Measurements from ENCODE around the gene TRNT1.

TRNT1 gene

DNA sequence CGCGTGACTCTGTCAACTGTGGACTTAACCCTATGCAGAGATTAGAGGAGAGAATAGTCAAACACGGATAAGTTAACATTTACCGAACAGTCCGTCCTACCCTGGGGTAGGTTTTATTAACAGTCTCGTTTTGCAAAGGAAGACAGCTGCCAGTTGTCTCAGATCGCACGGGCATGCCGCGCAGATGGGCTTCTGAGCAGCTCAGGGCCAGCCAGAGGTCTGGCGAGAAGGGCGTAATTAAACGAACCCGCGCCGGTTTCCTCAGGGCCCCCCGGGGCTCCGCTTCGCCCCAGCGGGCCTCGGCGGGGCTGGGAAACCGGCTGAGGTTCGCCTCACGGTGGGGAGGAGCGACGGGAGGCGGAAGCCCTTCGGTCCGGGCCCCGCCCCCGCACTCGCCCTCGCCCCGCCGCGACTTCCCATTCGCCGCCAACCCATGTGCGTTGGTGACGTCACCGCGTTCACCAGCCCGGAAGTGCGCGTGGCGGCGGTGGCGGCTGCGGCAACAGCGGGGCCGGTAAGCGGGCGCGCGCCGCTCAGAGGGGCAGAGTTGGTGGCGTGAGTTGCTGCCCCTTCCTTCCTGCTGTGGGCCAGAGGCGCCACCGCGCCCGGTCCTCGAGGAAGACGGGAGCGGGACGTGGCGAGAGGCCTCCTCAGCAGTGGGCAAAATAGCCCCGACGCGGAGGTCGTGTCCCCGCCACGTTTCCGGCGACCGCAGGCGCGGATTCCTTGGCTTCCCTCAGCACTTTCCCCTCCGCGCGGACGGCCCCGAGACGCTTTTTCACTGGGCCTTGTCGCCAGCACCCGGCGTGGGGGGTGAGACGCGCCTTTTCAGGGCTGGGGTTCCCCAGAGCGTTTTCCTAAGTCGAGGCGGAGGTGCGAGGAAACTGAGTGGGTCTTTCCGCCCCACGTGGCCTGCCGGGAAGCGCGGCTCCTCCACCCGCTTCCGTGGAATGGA is at the start of gene TRNT1:
Gene TRNT1, plus strand, starts transcription at position 464 of the 955 bp plus-strand sequence. CDS start 2,101 bp downstream, outside the sequence.
- peak; percentile 83 for DNase-seq

DNA sequence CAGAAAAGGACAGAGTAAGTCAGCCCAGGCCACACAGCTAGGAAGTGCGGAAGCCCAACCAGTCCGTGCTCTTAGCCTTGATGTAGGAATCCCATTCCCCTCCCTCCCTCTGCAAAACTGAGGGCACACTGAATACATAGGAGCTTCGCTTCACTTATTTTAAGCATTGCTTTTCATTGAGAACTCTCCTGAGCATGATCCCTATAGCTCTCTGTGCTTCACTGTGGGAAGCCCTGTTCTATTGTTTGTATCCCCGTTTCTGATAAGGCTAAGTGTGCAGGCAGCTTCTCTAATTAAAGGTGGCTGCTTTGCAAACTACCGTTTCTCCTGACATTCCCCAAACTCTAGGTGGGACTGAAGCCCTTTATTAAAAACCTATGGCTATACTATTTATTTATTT is 46.4 kb upstream of the TRNT1 start:
- no peak for DNase-seq

DNA sequence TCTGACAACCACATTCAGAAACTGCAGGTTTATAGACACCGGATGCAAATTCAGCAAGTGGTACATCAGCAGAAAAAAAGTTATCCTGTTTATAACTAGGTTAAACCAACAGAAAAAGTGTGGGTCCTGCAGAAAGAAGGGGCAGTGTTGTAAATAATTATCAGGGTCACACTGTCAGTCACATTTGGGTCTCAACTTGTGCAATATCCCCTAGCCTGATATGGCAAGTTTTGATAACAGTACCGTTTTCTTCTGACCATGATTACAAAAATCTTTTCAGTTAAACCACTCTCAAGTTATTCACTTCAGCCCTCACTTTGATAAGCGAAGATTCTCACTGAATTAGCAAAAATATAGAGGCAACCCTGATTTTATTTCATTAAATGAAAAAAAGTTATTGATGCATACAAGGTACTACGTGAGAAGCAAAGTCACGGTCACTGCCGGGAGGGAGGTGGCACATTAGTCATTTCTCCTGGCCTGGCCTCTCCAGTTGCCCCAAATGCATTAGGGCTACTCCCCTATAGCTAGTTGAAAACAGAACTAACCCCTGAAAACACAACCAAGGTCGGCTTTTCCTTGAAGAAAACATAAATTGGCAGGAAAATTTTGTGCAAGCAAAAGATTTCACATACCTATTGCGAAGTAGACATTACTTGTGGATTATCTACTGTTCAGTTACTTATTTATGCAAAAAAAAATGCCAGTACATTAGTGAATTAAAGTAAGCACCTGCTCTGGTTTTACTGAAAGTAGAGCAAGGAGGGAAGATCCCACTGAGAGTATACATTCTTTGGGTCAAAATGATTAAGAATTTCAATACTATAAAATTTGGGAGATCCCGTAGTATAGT is 45.1 kb upstream of the TRNT1 start:
- DNase-seq = no peak

DNA sequence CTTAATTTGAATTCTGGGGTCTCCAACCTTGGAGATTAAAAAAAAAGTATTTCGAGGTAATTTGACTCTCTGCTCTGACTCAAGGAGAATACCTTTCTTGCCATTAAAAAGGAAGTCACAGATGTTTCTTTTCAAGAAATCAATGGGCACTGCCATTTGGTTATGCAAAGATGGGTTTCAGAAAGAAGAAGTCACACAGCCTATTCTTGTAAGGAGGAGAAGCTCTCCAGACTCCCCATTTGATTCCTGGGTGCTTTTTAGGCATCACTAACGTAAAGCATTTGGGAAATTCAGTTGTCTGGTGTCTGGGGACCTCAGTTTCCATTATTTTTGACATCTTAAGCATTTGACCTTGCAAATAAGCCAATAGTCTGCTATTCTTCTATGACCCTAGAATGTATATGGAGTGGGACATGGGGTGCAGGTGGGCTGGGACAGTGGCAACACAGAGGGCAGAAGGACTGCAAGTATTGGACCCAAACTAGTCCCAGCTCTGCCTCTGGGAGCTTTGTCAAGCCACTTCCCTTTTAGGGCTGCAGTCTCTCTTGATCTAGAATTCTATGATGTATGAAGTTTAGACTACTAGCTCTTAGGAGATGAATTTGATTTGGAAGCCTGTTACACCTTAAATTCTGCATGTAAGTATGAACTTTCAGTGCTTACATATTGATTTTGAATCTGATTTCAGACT is 44.4 kb upstream of the TRNT1 start:
- DNase-seq = no peak

DNA sequence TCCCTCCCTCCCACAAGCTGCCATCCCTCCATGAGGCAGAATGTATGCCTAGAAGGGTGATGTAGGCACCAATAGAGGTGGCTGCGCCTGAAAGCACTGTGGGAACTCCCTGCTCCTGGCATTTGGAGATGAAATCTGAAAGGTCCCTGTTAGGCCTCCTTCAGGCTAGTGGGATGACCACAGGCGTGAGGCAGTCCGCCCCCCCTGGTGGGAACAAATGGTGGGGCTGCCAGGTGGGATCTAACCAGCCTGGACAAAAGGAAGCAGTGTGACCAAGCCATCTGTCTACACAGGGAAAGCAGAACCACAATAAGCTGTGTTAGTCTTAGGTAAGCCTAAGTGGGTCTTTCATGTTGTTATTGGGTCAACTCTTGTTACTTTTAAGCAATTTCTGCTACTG is 41.9 kb upstream of the TRNT1 start:
- no peak for DNase-seq

DNA sequence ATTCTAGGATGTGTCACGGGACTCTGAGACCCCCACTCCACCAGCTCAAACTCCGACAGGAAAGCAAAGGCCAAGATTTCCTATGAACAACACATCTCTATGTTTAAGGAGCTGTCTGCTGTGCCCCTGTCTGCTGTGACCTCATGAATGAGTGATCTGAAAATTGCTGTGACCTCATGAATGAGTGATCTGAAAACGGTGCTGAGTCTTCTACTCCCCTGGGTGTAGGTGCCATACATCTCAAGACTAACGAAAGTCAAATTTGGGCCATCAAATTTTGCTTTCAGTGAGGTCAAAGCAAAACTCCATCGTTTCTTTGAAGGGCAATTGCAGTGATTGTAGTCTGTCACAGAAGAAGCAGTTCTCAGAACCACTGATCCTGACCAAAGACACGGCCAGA is 41.0 kb upstream of the TRNT1 start:
- DNase-seq = no peak

DNA sequence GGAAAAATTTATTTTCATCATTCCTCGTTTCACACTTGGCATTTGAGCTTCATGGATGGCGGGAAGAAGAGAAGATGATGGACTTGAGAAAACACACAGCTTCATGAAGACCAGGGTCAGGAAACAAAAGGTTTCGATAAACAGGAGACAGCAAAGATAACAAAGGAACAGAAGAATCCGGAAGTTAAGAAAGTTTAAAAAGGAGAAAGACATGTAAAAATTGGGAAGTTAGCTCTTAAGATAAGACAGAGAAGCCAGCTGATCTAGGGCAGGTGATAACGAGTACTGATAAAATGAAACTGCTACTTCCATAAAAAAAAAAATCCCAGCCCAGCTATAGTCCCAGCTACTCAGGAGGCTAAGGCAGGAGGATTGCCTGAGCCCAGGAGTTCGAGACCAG is 40.5 kb upstream of the TRNT1 start:
- DNase-seq = no peak

DNA sequence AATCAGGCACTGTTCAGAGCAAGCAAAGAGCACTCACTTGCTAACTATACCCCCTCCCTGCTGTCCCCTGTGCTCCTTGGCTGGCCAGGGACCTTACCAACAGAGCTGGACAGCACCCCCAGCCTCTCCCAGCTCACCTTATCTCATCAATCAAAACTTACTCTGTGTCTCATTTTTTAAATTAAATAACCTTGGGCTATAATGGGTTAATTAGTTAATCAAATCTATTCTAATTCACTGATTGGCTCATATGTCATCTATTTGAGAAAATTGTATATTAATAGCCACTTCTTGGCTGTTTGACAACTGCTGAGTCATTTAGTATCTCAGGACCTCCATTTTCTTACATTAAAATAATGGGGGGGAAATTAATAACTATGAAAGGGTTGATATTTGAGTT is 39.5 kb upstream of the TRNT1 start:
- no peak for DNase-seq

DNA sequence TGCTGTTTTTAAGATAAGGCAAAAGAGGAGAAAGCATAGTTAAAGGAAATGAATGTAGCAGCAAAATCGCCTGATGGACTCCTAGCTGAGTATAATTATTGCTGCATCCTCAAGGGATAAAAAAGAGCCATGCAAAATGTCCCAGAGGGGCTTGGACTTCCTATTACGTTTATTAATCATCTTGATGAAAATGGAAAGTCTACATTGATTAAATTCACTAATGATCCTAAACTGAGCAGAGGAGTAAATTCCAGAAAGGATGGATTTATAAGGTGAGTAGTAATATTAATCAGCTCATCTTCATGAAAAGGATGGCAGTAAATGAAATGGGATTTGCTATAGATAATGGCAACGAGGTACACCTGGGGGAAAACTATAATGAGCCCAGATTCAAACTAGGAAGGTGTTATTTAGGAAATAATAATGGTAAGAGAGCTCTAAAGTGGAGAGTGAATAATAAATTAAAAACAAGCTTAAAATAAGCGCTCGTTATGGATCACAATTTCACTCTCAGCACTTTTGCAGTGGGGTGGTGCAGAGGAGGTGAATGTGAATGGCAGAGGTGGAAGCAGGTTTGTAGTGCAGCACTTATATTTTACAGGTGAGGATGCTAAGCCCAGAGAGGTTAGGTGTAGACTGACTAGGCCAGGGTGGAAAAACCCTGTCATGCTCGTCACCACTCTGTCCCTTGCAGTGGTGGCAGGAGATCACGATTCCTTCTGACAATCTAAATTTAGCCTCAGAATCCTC is 38.8 kb upstream of the TRNT1 start:
- DNase-seq = no peak

DNA sequence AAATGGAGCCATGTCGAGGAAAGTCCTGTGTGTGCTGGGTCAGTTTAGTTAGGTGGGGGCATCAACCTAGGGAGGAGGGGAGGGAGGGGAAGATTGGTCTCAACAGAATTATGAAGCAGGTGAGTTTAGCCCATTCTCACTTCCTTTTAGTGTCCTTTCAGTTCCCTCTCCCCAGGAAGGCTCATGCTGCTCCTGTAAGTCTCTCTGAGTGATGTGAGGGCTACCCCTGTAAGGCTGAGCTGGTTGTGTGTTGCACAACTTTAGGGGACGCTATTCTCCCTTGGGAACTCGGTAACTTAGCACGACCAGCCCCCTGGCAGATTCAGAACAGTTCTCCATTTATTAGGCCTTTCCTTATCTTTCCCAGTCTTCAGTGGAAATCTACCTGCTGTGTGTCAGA is 37.7 kb upstream of the TRNT1 start:
- DNase-seq = no peak

DNA sequence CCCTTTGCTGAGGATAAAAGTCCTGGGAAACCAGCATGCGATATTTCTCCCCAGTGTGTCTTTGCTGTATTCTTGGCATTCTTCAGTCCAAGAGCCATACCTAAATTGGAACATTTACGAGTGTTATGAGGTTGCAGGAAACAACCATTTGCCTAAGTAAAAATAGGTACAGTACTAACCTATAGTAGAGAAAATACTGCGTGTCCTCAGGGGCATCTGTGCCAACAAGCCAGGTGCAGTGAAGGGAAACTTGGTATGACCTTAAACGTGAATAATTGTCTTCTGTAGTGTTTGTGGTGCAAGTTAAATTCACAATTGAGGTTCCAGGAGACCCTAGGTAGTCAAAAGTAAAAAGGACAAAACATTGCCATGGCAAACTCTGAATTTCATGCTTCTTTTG is 28.8 kb upstream of the TRNT1 start:
- DNase-seq = no peak

DNA sequence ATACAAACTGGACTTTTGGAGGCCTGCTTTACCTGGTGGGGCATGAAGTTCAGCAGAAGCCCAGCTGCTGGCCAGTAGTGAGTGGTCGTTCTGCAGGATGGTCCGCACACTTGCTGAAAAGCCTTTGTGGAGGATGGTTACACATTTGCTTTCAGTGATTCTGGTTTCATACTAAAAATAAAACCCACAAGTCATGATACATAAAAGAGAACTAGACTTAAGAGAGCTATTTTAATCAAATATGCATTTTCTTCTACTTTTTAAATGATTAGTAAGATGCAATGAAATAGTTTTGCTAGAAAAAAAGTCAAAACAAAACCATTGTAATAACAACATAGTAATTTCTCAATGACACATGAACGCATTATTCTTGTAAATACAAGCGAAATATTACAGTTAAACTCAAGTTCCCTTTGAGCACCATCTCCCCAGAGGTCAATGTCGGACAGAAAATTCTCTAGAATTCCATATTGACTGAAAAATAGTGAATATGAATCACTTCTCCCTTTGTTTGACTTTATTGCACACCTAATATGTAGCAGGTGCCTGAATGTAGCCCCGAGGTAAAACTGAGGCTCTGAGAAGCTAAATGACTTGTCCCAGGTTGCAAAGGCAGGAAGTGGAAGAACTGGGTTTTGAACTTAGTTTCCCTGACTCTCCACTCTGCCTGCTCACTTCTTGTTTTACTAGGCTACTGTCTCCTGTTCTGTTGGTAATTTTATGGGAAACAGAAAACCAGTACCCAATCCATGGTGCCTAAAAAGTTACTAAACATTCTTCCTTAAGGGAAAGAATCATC is 24.9 kb upstream of the TRNT1 start:
- DNase-seq = no peak

DNA sequence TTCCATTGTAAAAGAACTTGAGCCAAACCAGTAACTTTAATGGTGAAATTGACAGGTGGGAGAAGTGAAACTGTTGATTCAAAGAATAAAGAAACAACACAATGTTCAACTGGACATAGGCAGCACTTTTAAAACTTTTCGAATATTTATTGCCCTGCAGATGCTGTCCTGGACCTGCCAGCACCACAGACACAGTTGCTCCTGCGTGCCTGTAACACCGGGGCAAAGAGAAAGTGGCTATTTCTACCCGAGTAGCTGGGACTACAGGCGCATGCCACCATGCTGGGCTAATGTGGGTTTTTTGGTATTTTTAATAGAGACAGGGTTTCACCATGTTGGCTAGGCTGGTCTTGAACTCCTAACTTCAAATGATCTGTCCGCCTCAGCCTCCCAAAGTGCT is 24.0 kb upstream of the TRNT1 start:
- no peak for DNase-seq

DNA sequence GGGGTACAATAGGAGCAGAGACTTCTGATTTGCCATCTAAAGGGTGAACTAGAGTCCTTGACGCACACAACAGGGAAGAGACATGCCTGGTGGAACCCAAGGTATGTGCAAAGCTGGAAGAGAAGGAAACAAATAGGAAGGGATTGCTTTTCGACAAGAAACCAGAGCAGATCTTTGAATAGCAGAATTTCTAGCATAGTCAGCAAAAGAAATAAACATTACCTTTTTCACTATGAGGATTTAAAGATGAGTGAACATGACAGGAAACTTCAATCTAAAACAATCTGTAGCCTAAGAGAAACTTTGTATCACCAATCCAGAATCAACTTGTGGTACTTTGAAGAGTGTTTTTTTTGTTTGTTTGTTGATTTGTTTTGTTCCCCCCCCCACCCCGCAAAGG is 21.5 kb upstream of the TRNT1 start:
- DNase-seq = no peak

DNA sequence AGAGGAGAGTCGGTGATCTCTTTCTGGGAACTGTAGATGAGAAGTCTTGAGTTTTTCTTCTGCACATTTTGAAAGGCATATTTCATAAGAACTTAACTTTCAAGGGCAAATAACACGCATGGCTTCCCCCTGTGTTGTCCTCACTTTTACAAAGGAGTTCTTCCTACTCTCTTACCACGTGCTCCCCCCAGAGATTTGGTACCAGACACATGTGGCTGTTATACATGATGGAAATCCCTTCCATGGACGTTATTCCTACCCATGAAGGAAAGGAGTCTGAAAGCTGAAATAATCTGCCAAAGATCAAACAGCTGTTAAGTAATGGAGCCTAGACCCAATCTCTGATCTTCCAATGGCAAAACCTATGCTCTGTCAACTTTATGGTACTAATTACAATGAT is 20.9 kb upstream of the TRNT1 start:
- no peak for DNase-seq

DNA sequence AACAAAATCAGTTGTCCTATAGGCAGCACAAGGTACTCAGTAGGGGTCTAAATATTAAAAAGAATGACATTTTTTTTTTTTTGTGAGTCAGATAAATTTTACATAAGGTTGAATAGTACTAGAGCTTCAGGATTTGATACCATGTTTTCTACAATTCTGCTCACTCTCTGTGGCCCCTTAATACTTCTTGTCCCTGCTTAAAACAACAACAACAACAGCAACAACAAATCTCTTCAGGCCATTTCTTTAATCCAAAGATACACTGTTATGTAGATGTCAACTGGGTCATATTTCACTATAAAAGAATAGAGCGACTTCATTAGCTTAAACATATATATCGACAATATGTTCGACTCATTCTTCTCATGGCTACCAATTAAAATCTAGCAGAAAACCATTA is 19.6 kb upstream of the TRNT1 start:
- DNase-seq = no peak

DNA sequence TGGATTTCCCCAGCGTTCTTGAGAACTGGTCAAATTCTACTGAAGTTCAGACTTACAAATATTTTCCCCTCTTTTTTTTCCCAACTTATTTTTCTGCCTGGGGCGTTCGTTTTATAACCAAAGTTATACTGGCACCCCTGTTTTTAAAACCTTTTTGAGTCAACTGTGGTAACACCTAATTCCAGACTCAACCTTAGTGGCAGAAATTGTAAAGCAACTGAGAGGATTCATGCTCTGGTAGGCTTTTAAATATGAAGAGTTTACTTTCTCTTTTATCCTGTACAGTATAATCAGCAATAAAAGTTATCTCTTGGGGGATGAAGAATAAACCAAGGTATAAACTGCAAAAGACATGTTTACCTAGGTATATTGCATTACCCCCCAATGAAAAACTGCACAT is 18.9 kb upstream of the TRNT1 start:
- no peak for DNase-seq

DNA sequence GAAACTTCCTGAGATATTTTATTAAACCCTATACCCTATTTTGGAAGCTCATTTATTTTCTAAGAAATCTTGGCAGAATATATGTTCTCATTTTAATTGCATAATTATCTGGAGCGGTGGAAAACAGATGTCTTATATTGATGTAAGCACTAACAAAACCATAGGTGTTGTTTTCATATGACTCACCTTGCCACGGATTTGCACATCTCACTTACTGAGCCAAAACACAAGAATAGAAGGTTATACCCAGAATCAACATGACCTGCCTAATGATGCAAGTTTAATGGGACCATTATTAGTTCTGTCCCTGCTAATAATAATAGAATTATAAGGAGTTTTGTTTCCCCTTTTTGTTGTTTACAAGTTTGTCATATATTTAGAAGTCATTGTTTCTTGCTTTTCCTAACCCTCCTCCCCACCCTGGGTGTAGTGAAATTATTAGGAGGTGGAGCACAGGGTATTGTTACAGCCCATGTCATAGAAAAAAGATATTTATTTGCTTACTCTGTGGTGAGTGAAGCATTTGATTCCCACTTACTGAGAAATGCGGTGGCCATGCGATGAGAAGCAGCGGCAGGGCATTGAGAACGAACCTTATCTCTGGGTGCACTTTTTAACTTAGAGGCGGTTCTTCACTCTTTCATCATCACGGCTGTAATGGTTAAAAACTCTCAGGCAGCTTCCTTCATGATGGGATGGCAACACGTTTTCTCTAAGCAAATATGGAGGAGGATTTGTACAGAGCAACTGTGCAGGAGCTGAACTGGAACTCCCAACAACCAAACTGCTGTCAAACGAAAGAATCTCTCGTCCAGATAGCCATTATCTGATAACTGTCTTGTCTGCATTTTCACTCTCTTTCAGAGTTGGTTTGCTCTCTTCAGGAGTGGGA is 17.1 kb upstream of the TRNT1 start:
- no peak for DNase-seq

DNA sequence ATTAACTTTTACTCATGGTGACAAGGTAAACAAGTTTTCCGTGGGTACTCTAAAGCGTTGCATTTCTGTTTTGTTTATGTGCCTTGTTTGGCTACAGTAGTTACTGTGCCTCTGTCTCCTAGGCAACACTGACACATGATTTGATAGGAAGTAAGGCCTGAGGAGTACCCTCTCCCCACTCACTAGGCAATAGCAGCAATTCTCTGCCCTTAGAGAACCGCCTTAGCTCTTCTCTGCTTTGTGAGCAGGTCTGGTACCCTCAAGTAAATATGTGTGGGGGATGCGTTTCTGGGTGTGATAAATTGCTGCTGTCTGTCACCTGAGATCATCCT is 16.5 kb upstream of the TRNT1 start, which contains the start of gene IL5RA:
Gene IL5RA, minus strand, starts transcription at position 76 of the 332 bp plus-strand sequence. CDS start 5,390 bp downstream, outside the sequence.
- no peak for DNase-seq

DNA sequence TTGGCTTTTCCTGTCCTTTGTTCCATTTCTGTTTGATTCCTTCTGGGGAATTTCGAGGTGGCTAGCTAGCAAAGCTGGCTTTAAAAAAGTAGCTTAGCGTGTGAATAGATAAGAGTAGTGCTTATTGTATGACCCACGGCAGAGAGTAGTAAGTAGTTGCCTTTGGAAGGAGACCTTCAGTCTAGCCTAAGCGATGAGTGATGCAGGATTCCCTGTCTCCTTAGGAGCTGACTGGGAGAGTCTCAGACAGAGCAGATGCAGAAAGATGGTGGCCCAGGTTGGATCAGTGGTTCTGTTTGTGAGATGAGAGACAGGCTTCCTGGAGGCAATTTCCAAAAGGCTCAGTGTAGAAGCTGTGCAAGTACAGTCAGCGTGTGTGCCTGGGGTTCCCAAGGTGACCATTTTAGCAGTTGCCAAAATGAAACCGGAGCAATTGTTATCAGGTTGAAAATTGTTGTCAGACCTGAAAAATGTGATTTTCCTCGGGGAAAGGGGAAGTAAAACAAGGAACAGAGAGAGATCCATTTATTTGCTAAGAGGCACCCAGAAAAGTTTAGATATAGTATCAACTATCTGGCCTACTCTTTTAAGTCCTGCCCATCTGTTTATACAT is 15.9 kb upstream of the TRNT1 start:
- no peak for DNase-seq

All from amniotic stem cell (primary cell).